Astrocyte of the spinal cord (primary cell): ENCODE data around the gene RPL14.

ENCODE experiments used
- DNase-seq: peaks from one replicate; pipeline ENCODE4 v3.0.0; 2011; ENCODE audit warnings: low read depth, low spot score
- H3K4me3 ChIP-seq: 2 replicates; pipeline ENCODE4 v1.5.1; 2011; ENCODE audit warnings: low read depth, mild to moderate bottlenecking, low read length, moderate library complexity
- in situ Hi-C: cut with HindIII; loops from 2 replicates; pipeline ENCODE4 v1.10.0; 2017; ENCODE audit warnings: low sequenced_read_pairs
- TF ChIP-seq, protein P1 (sequence below): IDR thresholded peaks from 2 replicates; pipeline ENCODE4 v1.5.1; 2012; ENCODE audit warnings: low read depth, mild to moderate bottlenecking, low read length, inconsistent platforms

RPL14 gene

DNA sequence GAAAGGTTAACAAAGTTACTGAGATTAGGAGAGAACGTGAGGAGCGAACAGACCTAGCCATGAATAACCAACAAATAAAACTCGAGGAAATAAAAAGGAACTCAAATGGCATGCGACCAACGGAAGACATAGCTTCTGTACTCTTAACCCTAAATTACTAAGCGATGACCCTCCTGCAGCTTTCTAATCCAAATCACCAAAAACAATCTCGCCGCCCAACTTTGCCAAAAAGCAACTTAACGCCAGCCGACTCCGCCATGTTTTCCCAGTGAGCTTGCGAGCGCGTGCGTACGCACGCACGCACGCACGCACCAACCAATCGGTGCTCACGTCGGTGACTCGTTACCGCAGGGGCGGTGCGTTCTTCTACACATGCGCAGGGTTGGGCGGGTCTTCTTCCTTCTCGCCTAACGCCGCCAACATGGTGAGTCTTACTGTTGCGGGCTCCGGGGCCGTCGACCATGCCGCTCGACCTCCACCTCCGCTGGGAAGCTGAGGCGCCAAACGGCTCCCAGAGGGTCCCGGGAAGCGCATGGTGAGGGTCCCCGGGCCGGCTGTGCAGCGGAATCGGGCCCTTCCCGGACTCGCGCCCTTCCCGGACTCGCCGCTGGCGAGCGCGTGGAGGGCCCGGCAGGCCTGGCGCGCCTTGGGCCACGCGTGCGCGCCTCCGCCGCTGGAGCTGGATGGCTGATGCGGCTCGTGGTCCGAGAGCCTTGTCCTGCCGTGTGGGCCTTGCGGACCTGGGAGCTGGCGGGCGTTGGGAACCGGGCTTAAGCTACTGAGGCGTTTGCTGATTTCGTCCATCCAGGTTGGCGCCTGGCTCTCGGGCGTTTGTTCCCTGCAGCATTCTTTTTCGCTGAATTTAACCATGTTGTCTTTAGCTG lies at the start of gene RPL14:
RPL14 (plus strand) TSS at position 400 of the 884 bp plus-strand sequence; CDS start at position 533, 133 bp downstream.
- TF ChIP-seq, protein P1, sequence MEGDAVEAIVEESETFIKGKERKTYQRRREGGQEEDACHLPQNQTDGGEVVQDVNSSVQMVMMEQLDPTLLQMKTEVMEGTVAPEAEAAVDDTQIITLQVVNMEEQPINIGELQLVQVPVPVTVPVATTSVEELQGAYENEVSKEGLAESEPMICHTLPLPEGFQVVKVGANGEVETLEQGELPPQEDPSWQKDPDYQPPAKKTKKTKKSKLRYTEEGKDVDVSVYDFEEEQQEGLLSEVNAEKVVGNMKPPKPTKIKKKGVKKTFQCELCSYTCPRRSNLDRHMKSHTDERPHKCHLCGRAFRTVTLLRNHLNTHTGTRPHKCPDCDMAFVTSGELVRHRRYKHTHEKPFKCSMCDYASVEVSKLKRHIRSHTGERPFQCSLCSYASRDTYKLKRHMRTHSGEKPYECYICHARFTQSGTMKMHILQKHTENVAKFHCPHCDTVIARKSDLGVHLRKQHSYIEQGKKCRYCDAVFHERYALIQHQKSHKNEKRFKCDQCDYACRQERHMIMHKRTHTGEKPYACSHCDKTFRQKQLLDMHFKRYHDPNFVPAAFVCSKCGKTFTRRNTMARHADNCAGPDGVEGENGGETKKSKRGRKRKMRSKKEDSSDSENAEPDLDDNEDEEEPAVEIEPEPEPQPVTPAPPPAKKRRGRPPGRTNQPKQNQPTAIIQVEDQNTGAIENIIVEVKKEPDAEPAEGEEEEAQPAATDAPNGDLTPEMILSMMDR: no peak
- in situ Hi-C loops: no loop called here
- peak; percentile 97 for DNase-seq
- H3K4me3 ChIP-seq: peak within 1 kb of the TSS; percentile 99

DNA sequence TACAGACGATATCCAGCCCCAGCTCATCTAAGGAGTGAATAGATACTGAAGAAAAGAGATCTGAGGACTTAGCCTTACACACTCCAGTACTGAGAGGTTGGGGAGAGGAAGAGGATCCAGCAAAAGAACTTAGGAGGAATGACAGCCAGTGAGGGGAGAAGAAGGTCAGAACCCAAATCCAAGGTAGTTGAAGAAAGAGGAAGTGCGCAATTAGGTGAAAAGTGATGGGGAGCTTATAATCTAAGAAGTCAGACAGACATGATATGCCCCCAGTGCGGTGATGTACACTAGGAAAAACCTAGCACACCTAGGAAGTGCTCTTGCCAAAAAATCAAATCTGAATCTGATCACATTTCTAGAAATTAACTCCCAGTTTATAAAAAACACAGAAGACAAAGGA lies 49.5 kb upstream of the RPL14 start:
- DNase-seq: no peak
- H3K4me3 ChIP-seq: no peak overlapping the region
- in situ Hi-C loops: no loop called here
- TF ChIP-seq, protein P1: no peak

- H3K4me3 ChIP-seq: no peak overlapping the region
- no peak for DNase-seq
- TF ChIP-seq, protein P1: no peak
- in situ Hi-C loops: no loop called here
These were observed 42.9 kb upstream of the RPL14 start for GRCh38 chr3:40414270-40414669.

DNA sequence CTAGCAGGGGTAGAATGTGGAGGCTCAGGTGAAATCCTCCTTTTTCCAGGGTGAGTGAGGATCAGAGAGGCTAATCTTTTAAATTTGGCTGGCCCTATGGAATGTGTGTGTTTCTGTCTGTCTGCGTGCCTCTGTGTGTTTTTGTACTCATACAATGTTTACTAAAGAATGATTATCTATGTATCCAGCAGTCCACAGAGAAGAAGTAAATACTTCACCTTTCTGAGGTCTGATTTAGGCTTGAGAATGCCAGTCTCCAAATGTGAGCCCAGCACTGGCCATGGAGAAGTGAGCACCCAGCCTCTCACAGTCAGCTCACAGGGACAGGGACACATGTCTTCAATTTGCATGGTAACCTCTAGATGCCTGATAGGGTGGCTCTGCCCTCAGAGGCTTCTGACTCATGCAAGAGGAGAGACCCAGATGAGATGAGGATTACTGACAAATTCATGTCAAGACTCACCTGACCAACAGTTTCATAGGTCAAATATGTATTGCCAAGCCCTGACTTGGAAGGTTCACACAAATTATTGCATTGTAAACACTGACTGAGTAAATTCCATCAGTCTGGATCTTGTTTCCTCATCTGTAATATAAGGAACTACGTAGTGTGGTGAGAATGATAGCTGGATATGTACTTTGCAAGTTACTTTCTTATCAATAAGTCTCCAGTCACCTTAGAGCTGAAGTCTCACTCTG lies 39.1 kb upstream of the RPL14 start:
- in situ Hi-C loops: no loop called here
- TF ChIP-seq, protein P1: no peak
- DNase-seq: no peak
- no peak overlapping the region for H3K4me3 ChIP-seq

DNA sequence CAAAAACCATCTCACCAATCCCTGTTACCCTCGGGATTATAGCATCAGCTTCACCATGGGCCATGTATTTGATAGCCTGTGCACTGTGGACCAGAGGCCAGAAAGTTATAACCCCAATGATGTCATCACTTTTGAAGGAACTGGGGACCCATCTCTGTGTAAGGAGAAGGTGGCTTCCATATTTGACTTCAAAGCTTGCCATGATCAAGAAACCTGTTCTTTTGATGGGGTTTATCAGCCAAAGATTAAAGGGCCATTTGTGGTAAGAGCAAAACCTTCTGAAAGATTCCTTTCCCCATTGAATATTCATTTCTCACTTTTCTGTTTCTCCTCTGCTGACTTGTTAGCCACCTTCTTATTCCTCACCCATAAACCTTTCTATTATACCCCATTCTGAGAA lies 34.3 kb upstream of the RPL14 start:
- H3K4me3 ChIP-seq: no peak overlapping the region
- in situ Hi-C loops: no loop called here

DNA sequence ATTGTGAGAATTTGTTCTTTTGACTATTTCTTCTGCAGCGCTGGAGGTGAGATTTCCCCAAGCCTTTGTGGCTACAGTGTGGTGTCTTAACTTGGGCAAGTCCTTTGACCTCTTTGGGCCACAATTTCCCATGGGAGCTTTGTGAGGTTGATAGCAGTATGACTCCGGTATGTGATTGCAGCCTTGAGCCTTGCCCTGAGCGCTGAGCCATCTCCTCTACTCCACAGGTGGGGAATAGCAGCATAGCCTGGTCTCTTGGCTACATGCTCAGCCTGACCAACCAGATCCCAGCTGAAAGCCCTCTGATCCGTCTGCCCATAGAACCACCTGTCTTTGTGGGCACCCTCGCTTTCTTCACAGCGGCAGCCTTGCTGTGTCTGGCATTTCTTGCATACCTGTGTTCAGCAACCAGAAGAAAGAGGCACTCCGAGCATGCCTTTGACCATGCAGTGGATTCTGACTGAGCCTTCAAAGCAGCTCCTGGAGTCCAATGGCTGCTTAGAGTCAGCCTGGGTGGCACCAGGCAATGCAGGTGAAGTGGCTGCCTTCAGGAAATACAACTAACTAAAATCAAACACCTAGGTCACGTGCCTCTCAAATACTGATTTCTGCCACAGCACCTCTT lies 30.0 kb upstream of the RPL14 start:
- in situ Hi-C loops: no loop called here
- TF ChIP-seq, protein P1: no peak
- no peak for DNase-seq
- no peak overlapping the region for H3K4me3 ChIP-seq

More for the DNA sequence above, 34.3 kb upstream of the RPL14 start:
- TF ChIP-seq, protein P1: no peak
- no peak for DNase-seq
